PC-9 (cell line): Measurements from ENCODE around the gene VWA5B1.

Experiments
- CTCF ChIP-seq: fragments of 200-600 bp; sonication (generic); conservative IDR thresholded peaks from 2 replicates; pipeline ENCODE4 v1.6.1; 2017; ENCODE audit warnings: mixed run types, antibody characterized with exemption, mild to moderate bottlenecking, moderate library complexity
- EZH2 ChIP-seq: fragments of 200-600 bp; sonication (generic); IDR thresholded peaks from 2 replicates; pipeline ENCODE4 v1.8.0; 2017; ENCODE audit warnings: antibody characterized with exemption, low read depth

GRCh38 chr1:20284046-20284445 is 6.6 kb upstream of the VWA5B1 start:
- no peak for TF ChIP-seq CTCF
- no peak for TF ChIP-seq EZH2
